ENCODE data around the gene PIP4K2B. TPM values are rescaled to one million over a fixed set of nuclear protein-coding genes. Genes with fewer than 3 reads are reported as not detected.
A peak's percentile ranks its signal among the peaks of the same experiment; 100 is the strongest.

The PIP4K2B gene
- total and polyA plus RNA-seq, 9 of the 15 experiments (the other 6 are each of a cell fraction or from before 2014, with no cell fraction given): 3.7 to 29.9 (median 23.0) TPM

GRCh38 chr17:38729886-38730525, 69.3 kb downstream of the PIP4K2B start, which contains the start of gene CISD3 (continued):
- TF ChIP-seq SIN3A (IDR thresholded peaks at IDR 0.05; ENCODE audit: borderline replicate concordance in 2 of 2, control insufficient read depth in 1 of 2, low read depth in 2 of 2, low read length in 2 of 2): peak in 1 of 2 experiments; percentile 79; a peak in 1 of 4 replicates
- TF ChIP-seq CREB3L1 (IDR thresholded peaks at IDR 0.05; ENCODE audit: borderline replicate concordance, low read depth): 0 out of 2 replicates have a peak, but pooled peaks have one; percentile 37
- TF ChIP-seq AFF4 (CRISPR knock-in tag; IDR thresholded peaks at IDR 0.05): no peak
- TF ChIP-seq ZNF740 (CRISPR knock-in tag; IDR thresholded peaks at IDR 0.05): 0 out of 2 replicates have a peak, but pooled peaks have one; percentile 20
- TF ChIP-seq ZNF740 (tag; IDR thresholded peaks at IDR 0.05): no peak
- TF ChIP-seq MECOM (CRISPR knock-in tag; IDR thresholded peaks at IDR 0.05): no peak
- TF ChIP-seq TARDBP (IDR thresholded peaks at IDR 0.05): peak; percentile 68
- peak; percentile 95; the same call in 1 of the 2 replicates for TF ChIP-seq RB1 (IDR thresholded peaks at IDR 0.05; ENCODE audit: low read depth)
- TF ChIP-seq PHF20 (IDR thresholded peaks at IDR 0.05; ENCODE audit: partially characterized antibody): peak; percentile 53
- TF ChIP-seq BRF1 (IDR thresholded peaks at IDR 0.05; ENCODE audit: borderline replicate concordance, extremely low read depth, insufficient read length): no peak
- no peak for TF ChIP-seq MAFG (tag; conservative IDR thresholded peaks at IDR 0.05)
- TF ChIP-seq NFIC (IDR thresholded peaks at IDR 0.05): peak; percentile 17; the same call in 1 of the 2 replicates
- TF ChIP-seq U2AF2 (optimal IDR thresholded peaks at IDR 0.05; ENCODE audit: low read depth, low read length): no peak
- TF ChIP-seq PURB (CRISPR knock-in tag; IDR thresholded peaks at IDR 0.05; ENCODE audit: low read depth): no peak
- TF ChIP-seq PHTF2 (CRISPR knock-in tag; IDR thresholded peaks at IDR 0.05): no peak
- no peak for TF ChIP-seq ZNF668 (CRISPR knock-in tag; IDR thresholded peaks at IDR 0.05)
- TF ChIP-seq RFX7 (CRISPR knock-in tag; IDR thresholded peaks at IDR 0.05): no peak
- TF ChIP-seq TSHZ1 (CRISPR knock-in tag; IDR thresholded peaks at IDR 0.05): no peak
- TF ChIP-seq ZBED1 (IDR thresholded peaks at IDR 0.05): 0 out of 2 replicates have a peak, but pooled peaks have one; percentile 6
